NOMO-1 treated with dmso at 0.1 percent for 144 hours (cell line): ENCODE measurements around the gene CLDND2.

Source experiments
- DNase-seq: peaks from one replicate; lab custom pipeline; 2025; ENCODE audit not compliant: unreplicated experiment; lab: John Stamatoyannopoulos, UW

The CLDND2 gene

DNA sequence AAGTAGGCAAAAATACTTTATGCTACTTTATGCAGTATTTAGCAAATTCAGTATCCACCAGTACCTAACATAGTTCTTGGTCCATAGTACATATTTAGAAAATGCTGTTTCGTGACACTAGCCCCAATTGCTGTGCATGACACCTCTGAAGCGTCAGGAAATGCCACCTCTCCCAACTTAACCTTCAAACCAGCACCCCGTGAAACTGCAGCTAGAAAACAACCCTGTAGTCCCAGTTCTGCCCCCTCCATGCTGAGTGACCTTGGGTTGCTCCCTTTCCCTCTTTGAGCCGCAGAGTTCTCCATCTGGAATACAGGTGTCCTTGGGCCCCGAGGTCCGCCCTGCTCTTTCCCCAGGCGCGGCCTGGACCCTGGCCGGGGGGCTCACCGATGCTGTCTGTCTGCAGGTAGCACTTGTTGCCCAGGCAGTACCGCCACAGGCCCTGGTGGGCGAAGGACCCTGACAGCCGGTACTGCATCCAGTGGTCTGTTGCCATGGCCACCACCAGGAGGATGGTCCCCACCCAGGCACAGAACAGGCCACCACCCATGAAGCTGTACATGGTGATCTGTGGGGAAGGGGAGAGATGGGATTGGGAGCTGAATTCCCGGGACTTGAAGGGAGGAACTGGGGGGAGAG lies 18.2 kb upstream of the CLDND2 start:
- DNase-seq: no peak

- no peak for DNase-seq
Observed at GRCh38 chr19:51382004-51382403, 13.2 kb upstream of the CLDND2 start.

DNA sequence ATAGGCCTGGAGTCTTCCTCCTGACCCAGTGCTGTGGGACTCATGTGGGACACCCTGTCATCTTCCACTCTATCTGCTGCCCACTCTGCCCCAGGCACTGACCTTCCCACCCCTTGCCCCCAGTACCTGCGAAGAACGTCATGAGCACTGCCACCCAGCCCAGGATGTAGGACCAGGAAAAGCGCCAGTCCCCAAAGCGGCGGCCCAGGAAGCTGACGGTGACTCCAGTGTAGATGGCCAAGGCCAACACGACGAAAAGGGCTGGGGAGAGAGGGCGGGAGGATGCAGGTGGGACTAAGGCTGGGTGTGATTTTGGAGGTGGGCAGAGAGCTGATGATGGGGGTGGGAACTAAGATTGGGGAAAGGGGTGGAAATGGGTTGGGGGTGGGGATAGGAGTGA lies 11.6 kb upstream of the CLDND2 start:
- DNase-seq: no peak

DNA sequence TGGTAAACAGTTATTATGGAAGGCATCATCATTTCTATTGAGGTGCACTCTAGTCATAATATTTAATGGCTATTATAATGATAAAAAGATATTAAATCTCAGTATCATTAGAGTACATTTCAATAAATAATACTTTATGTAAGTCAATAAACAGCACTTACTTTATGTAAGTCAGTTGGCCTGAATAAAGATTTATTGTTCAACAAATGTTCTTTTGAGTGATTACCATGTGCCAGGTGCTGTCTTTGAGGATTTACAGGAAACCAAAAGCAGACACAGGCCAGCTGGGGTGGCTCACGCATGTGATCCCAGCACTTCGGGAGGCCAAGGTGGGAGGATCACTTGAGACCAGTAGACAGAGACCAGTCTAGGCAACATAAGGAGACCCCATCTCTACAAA lies 8.6 kb upstream of the CLDND2 start:
- DNase-seq: no peak

DNA sequence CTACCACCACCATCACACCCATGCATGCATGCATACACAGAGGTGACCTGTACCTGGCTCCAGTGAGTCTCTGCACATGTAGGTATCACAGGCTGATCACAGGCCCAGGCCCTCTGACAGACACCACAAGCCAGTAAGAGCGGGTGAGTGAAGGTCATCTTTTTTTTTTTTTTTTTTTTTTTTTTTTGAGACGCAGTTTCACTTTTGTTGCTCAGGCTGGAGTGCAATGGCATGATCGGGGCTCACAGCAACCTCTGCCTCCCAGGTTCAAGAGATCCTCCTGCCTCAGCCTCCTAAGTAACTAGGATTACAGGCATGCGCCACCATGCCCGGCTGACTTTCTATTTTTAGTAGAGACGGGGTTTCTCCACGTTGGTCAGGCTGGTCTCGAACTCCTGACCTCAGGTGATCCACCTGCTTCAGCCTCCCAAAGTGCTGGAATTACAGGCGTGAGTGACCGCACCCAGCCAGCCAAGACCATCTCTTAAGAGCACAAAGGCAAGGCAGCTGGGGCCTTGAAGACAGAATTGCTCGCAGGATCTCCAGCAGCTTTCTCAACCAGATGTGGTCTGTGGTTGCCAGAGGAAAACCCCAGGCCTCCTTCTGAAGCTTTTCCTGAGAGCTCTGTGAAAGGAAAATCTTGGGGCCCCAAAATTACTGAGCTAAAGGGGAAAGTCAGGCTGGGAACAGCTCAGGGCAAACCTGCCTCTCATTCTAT lies 6.9 kb upstream of the CLDND2 start:
- DNase-seq: no peak

DNA sequence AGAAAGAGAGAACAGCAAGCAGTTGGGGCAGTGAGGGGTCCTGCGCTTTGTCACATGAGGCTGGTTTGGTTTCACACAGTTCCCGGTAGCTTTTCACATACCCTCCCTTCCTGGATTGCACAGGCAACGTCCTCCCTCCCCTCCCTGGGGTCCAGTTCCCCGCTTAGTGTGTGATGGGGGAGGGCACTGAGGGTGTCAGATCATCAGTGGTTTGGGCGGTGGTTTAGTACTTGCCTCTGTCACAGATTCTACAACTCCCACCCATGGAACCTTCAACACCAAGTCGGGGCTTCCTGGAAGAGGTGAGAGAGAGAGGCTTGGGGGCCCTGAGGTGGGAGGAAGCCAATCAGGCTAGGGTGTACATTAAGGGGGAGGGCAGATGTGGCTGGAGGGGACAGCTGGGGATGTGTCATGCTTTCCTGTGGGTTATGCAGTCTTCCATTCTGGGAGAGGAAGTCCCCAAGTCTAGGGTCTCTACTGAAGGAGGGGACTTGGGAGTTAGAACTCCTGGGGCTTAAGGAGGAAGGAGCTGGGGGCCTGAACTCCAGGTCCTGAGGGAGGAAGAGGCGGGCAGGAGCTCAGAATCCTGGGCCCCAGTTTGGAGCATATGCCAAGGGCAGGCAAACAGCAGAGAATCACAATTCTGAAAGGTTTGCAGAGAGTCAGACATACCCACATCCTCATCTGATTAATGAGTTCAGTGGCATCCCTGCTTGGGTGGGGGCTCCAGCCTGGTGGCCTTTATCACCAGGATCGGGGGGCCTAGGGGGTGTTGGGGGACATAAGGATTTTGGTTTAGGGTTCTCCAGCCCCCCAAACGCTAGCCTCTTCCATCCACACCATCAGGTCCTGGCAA lies 4.1 kb upstream of the CLDND2 start, which contains the start of gene NKG7:
TSS of gene NKG7 (minus strand) at position 6 of the 856 bp plus-strand sequence. CDS start 119 bp downstream, outside the sequence.
- peak; percentile 95 for DNase-seq

GRCh38 chr19:51372021-51372648 lies 3.3 kb upstream of the CLDND2 start:
- DNase-seq: no peak

- DNase-seq: no peak
Observed at GRCh38 chr19:51371186-51371690, 2.4 kb upstream of the CLDND2 start.

DNA sequence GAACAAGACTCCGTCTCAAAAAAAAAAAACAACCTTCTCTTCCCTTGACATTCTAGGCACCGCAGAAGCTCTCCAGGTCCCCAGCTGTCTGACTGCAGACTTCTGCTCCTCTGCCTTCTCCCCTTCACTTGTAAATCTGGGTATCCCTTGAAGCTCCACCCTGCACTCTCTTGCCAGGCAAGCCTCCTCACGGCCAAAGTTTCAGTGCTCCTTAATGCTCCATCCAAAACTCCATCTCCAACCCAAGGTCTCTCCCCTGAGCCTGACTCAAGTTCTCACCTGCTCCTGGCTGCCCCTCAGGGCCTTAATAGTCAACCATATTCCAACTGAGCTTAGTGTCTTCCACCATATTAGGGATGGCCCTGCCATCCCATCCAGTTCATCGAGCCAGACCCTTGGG lies 1.4 kb upstream of the CLDND2 start:
- DNase-seq: no peak

DNA sequence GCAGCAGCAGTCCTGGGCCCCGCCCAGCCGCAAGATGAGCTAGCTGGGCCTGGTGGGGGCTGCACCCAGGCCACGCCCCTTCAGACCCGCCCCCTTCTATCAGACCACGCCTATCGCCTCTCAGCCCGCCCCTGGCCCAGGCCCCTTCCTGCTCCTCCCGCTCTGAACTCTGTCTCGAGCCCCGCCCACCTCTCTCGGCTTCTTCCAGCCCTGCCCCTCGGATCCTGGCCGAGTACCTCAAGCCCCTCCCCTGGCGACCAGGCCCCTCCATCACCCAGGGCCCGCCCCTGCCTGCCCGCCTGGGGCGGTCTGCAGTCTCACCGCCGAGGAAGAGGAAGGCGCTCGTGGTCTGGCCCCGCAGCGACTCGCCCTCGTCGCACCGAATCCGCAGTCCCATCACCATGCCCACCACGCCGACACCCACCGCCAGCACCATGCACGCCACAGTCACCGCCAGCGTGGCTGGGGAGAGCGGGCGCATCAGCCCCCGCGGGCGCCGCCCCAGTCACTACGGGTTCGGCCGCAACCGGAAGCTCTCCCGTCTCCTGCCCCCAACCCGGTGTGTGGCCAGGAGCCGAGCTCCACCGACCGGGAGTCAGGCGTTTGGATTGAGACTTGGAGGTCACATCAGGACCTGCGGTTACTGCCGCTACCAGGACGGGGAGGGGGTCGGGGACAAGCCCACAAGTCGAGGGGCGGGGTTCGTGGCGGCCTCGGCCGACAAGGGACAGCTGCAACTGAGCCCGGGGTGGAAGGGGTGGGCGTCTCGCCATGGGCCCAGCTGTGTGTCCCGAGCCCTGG lies 1.0 kb downstream of the CLDND2 start:
- DNase-seq: peak; percentile 99

DNA sequence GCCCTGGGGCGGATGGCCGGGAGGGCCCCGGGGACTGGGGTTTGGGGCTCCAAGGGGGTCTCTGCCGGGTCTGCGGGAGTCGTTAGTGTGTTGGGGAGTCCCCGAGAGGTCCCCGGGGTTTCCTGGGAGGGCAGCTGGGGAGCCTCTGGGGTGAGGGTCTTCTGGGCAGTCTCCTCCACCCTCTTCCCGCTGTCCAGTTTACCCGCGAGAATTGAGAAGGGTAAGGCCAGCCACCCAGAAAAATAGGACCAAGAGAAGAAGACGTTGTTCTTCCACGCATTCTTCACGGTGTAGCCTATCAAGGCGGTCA lies 1.6 kb downstream of the CLDND2 start:
- no peak for DNase-seq

DNA sequence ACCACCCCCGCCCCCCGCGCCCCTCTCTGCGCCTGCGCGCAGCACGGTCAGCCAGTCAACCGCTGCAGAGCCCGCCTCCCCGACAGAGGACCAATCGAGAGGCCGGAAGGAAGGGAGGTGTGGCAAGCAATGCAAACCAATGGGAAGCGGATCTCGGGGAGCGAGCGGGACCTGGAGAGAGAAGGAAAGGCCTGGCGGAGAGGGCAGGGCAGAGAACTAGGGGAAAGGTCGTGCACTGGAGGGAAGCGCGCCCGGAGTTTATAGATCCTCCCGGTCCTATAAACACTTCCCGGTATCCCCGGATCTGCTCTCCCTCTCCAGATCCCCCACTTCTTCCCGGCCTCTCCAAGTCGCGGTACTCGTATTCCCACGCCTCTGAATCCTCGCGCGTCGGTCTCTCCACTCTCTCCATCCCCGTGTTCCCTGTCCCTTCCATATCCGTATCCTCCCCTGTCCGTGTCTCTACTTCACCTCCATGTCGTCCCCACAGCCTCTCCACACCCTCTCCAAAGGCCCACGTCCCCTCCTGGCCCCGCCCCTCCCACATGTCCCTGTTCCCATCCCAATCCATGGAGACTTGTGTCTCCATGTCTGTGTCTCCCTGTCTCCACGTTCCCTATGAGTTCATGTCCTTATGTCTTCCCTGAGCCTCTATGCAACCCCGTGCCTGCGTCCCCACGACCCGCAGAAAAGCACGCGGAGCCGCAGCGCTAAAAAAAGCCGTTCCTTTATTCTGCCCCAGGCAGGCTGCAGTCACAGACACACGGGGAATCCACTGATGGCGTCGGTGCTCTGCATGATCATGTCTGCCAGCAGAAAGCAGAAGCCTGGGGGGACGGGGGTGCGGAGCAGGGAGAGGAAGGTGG lies 2.2 kb downstream of the CLDND2 start:
- peak; percentile 98 for DNase-seq

DNA sequence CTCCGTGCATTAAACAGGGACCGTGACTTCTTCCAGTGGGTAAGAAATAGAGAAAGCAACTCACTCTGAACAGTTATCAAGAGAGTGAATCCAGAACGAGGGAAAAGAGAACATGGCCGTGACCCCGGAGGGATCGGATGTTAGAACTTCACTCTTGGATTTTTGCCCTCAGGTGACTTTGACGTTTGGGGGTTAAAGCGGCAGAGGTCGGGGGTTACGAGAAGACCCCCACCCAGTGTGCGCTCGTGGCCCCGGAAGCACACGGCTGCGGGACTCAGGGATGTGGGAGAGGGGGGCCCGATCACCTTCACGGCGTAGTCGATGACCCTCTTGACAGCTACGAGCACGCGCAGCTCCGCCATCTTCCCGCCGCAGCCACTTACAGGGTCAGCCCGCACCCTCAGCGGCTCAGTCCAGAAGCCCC lies 2.8 kb downstream of the CLDND2 start, which contains the start of gene ETFB:
TSS of gene ETFB (minus strand) at position 424 of the 424 bp plus-strand sequence. CDS start at position 362, 62 bp downstream.
- no peak for DNase-seq

- DNase-seq: no peak
Observed at GRCh38 chr19:51365211-51365964, 3.4 kb downstream of the CLDND2 start.

DNA sequence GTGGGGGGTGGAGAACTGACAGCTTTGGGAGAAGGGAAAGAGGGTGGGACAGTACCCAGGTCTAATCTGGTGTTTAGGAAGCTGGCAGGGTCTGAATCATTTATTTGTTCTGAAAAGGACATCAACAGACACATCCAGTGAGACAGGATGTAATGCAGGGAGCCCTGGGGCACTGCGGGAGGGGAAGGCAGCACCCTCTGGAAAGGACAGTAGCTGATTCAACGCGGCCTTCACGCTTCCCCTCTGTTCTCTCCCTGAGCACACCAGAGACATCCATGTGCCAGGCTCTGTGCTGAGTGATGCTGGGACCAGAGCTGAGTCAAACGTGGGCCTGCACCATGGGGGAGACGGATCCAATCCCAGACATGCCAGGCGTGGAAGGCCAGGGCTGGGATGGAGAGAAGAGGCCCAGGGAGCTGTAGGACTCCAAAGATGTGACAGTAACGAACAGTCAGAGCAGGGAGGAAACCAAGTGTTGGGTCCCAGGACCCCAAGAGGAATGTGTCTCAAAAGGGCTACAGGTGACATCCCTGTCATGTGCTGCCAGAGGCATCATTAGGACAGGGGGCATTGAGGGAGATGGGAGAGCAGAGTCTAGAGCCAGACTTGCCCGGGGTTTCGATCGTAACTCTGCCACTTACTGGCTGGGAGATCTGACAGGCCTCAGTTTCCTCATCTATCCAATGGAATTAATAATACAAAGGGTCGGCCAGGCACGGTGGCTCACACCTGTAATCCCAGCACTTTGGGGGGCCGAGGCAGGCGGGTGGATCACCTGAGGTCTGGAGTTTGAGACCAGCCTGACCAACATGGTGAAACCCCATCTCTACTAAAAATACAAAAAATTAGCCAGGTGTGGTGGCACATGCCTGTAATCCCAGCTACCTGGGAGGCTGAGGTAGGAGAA lies 4.3 kb downstream of the CLDND2 start:
- DNase-seq: no peak

DNA sequence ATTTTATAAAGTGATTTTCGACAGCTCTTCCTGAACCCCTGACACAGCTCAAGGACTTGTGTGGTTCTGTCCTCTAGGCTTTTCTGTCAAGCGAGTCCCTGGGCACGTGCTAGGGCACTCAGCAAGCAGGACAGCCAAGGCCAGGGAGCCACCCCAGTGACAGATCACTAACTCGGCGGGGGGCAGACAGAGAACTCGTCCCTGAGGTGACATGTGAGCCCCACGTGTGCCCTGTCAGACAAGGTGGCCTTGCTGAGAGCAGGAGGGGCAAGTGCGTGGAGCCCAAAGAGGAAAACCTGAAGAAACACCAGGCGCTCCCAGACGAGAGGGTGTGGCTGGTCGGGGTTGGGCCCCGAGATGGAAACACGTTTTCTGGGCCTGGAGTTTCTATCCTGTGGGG lies 7.6 kb downstream of the CLDND2 start:
- DNase-seq: no peak

- no peak for DNase-seq
Observed at GRCh38 chr19:51359294-51359693, 9.5 kb downstream of the CLDND2 start.

- DNase-seq: no peak
Observed at GRCh38 chr19:51357952-51358351, 10.9 kb downstream of the CLDND2 start.
